AG08395 (cell line): ENCODE data around the gene MIEF1.

Experiments used
- DNase-seq: peaks from one replicate; pipeline ENCODE4 v3.0.0; 2012; ENCODE audit warnings: mixed read lengths, low spot score

MIEF1 gene

DNA sequence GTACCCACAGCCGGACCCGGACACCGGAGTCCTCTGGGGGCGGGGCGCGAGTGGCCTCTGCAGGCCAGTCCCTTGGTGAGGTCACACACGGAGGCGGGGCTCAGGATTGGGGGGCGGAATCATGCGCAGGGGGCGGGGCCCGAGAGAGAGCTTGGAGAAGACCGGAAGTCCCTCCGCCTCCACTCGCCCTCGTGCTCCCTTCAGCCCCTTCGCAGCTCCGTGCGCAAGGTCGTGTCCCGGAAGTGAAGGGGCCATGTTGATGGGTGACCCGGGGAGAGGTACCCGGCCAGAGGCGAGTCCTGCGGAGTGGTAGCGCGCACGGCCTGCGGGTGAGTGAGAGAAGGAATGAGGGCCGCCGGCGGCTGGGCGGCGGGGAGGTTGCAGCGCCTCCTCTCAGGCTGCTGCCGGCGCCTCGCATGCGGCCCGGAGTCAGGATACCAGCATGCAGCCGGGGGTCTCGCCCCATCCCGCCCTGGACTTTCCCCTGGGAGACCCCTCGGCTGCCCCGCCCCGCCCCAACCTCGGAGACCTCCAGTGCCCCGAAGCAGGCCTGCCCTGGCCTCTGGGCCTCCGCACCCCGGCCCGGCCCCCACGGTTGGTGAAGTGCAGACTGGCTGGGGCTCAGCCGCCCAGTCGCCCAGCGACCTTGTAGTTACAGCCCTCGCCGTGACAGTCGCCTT, at the start of gene MIEF1:
MIEF1 (plus strand) TSS at position 182 of the 680 bp plus-strand sequence. CDS start 9,005 bp downstream, outside the sequence.
- DNase-seq, result peak; percentile 97

GRCh38 chr22:39452740-39453040, 49.4 kb upstream of the MIEF1 start:
- DNase-seq, result no peak

DNA sequence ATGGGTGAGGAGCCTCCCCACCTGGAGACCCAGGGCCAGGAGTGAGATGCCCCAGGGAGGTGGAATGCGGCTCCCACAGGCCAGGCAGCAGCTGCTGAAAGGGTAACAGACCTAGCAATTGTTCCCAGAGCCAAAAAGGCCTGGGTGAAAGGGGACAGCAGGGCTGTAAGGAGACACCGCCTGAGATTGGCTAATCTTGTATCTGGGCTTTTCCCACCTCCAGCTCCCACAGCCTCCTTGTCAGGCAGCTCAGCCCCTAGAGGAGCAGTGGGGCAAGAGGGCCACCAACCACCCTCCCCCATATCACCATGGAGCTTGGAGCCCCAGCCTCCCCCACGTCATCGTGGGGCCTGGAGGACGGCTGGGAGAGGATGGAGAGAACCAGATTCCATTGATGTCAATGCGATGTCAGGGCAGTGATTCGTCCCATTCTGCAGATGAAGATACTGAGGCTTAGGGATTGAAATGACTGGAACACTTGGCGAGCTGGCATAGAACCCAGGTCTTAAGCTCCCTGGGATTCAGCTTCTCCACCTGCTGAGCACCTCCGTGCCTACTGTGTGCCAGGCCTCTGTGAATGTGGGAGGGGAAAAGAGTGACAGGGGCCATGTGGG, 48.2 kb upstream of the MIEF1 start:
- DNase-seq, result no peak

- no peak for DNase-seq
Observed at GRCh38 chr22:39454385-39454871, 47.7 kb upstream of the MIEF1 start.

- no peak for DNase-seq
Observed at GRCh38 chr22:39456522-39457197, 45.4 kb upstream of the MIEF1 start, which contains the start of gene MGAT3. Gene MGAT3, plus strand, starts transcription at chr22:39457012. Its CDS starts 30,336 bp downstream, at chr22:39487348.

DNA sequence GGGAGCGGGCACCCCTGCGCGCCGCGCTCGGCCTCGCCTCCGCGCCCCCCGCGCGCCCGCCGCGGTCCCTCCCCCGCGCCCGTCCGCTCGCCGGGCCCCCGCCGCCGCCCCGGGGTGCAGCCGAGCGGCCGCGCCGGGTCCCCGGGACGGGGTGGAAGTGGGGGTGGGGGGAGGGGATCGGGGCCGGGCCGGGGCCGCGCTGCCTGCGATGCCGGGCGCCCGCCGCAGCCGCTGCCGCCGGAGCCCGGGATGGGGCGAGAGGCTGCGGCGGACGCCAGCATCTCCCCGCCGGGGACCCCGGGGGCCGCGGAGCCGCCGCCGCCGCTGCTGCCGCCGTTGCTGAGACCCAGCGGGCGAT, 44.9 kb upstream of the MIEF1 start:
- DNase-seq, result no peak

- DNase-seq, result no peak
Observed at GRCh38 chr22:39457556-39458443, 44.3 kb upstream of the MIEF1 start.

- no peak for DNase-seq
Observed at GRCh38 chr22:39458444-39459083, 43.5 kb upstream of the MIEF1 start.

DNA sequence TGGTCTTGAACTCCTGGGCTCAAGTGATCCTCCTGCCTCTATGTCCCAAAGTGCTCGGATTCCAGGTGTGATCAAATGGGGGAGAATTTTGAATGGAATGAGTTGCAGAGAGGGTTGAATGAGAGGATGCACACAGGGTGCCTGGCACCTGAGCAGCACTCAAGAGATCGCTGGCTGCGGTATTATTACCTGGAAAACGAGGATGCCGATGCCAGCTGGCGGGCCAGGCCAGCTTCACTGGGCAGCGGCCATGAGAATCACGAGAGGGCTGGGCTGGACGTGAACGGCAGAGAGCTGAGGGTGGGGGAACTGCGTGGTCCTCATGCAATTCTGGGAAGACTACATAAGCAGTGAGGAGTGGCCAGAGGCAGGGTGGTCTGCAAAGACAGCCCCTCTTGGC, 42.4 kb upstream of the MIEF1 start:
- no peak for DNase-seq

- DNase-seq, result no peak
Observed at GRCh38 chr22:39462443-39463221, 39.5 kb upstream of the MIEF1 start.

DNA sequence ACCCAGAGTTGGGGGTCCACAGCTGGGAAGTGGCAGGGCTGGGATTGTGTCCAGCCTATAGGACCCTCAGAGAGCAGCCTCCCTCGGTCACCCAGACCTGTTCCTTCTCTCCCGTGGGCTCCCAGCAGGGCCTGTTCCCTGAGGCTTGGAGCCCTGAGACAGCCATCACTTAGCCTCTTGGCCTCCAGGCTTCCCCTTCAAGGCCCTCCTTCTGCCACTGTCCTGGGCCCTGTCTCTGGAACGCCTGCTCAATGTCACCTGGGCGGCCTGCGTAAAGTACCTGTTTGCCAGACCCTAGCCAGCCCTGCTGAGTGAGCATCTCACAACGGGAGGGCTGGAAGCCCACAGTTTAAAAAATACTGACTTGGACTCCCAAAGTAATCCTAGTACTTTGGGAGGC, 38.8 kb upstream of the MIEF1 start:
- no peak for DNase-seq

GRCh38 chr22:39463931-39464390, 38.1 kb upstream of the MIEF1 start:
- DNase-seq, result peak; percentile 15

DNA sequence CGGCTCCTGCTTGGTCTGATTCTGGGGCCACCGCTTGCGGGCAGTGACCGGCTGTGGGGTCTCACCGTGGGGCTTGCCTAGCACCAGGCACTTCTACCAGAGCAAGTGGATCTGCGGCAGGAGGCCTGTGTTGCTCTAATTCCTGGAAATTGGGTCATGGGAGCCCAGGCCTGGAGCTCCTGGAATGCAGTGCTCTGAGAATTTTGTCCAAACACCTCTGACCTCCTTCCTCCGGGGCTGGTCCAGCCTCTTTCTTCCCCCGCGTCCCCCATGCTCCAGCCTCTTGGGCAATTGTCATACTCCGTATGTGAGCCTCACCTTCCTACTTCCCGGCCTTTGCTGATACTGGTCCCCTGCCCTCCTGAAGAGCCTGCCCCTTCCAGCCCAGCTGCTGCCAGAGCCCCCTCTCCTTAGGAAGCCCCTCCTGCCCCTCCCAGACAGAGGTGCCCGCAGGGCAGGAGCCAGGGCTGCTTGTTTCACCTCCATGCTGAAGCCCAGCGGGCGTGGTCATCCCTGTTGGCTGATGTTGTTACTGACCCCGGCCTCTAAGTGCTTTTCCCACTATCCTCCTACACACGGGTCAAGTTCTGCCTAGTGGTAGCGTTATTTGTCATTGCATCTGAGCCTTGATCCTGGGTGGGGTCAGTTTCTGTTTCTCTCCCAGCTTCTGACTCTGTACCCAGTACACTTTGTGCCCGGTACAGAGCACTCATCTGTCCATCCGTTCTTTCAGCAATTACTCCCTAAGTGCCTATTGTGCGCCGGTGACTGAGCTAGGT, 35.7 kb upstream of the MIEF1 start:
- no peak for DNase-seq

- no peak for DNase-seq
Observed at GRCh38 chr22:39467390-39467895, 34.6 kb upstream of the MIEF1 start.

- no peak for DNase-seq
Observed at GRCh38 chr22:39468487-39469325, 33.4 kb upstream of the MIEF1 start.

- DNase-seq, result no peak
Observed at GRCh38 chr22:39469326-39469680, 32.8 kb upstream of the MIEF1 start.

DNA sequence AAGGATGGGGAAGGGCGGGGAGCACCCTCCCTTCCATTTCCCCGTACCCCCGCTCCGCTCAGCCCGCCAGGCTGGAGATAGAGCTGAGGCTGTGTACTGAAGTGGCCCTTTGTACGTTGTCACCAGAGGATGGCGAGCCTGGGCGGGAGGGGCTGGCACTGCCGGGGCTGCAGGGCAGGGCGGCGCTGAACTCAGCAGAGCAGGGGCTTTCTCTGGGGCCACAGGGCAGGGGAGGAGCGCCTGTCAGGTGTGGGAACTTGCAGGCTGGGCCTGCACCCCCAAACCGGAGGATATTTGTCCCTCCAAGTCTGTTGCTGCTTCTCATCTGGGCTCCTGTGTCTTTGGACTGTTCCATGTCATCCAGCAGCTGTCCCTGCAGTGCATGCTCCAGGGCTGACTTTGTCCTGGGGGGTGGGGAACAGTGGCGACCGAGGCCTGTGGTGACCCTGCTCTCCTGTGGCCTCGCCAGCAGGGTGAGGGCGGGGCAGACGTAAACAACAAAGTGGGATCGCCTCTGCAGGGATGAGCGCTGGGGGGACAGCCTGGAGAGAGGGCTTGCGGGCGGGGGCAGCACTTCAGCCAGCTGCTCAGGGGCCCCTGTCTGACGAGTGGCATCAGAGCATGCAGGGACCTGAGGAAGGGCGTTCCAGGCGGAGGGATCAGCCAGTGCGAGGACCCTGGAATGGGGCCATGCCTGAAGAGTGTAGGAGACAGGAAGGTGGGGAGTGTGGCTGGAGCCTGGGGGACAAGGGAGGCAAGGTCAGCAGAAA, 32.2 kb upstream of the MIEF1 start:
- DNase-seq, result no peak
